ENCODE results near the gene SAMD3. TPM values are rescaled to one million over a fixed set of nuclear protein-coding genes. Genes with fewer than 3 reads are reported as not detected.
"Not testable (repeated sequence)": the region's sequence is repeated elsewhere in the genome, so short reads cannot be mapped to it uniquely, and the experiment has no call there.

SAMD3 gene
- total and polyA plus RNA-seq, 2 of the 8 experiments (the other 6 are each of a cell fraction or from before 2014, with no cell fraction given), result 1.8 to 1.9 TPM

DNA sequence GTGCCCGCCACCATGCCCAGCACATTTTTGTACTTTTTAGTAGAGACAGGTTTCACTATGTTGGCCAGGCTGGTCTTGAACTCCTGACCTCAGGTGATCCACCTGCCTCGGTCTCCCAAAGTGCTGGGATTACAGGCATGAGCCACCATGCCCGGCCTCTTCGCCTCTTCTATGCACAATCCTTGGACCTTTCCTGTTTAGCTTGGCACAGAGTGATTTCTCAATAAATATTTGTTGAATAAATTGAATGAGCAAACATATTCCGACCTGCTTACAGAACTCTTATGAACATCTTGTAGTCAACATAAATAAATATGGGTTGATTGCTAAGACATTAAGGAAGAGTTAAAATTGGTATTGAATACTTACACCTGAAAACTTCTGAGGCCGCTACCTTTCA, 7.8 kb upstream of the SAMD3 start:
- H3K4me3 ChIP-seq (ENCODE audit: extremely low read depth in 1 of 4, insufficient read depth in 2 of 4, low read depth in 3 of 4, low read length in 4 of 4), result not testable (repeated sequence)

More for the DNA sequence above, 7.8 kb upstream of the SAMD3 start:
- H3K4ac ChIP-seq (replicated peaks; ENCODE audit: insufficient read length, low read depth, low read length); H3K27ac ChIP-seq (ENCODE audit: low read depth, low read length); H3K9ac ChIP-seq (replicated peaks in 1 of 4; ENCODE audit: extremely low read depth in 1 of 4, low read depth in 3 of 4, low read length in 3 of 4); H2BK5ac ChIP-seq (ENCODE audit: low read depth, low read length); DNase-seq (ENCODE audit: low read depth in 1 of 2, low spot score in 2 of 2); H3K79me2 ChIP-seq (ENCODE audit: control insufficient read depth in 1 of 2, insufficient read depth in 2 of 2, low read length in 2 of 2); H3K36me3 ChIP-seq (ENCODE audit: control insufficient read depth in 2 of 4, insufficient read depth in 4 of 4, low read length in 3 of 4); H3K56ac ChIP-seq (replicated peaks; ENCODE audit: insufficient read length, low read depth, low read length); H2BK120ac ChIP-seq (replicated peaks; ENCODE audit: low read depth, low read length); H3K9me3 ChIP-seq (ENCODE audit: insufficient read depth in 2 of 2, low read depth in 1 of 2, low read length in 1 of 2); H4K8ac ChIP-seq (ENCODE audit: extremely low read depth, insufficient read depth, low read length); H3K4me1 ChIP-seq (replicated peaks in 1 of 4; ENCODE audit: control insufficient read depth in 3 of 4, insufficient read depth in 4 of 4, low read length in 3 of 4); H4K5ac ChIP-seq (ENCODE audit: insufficient read length, low read depth, low read length); H3K23me2 ChIP-seq (ENCODE audit: low read depth, low read length); H2BK12ac ChIP-seq (ENCODE audit: low read depth, low read length); H4K91ac ChIP-seq (replicated peaks; ENCODE audit: insufficient read length, low read length); H3K79me1 ChIP-seq (ENCODE audit: low read depth, low read length); H4K20me1 ChIP-seq (replicated peaks in 1 of 2; ENCODE audit: control insufficient read depth in 1 of 2, insufficient read depth in 2 of 2, low read length in 2 of 2); H3K23ac ChIP-seq (ENCODE audit: insufficient read length); H3K18ac ChIP-seq (ENCODE audit: extremely low read depth, low read length); H2AK5ac ChIP-seq (ENCODE audit: low read depth, low read length); H3K4me2 ChIP-seq (ENCODE audit: insufficient read depth in 1 of 2, low read depth in 2 of 2, low read length in 2 of 2); H3K27me3 ChIP-seq (replicated peaks in 1 of 4; ENCODE audit: control insufficient read depth in 3 of 4, extremely low read depth in 1 of 4, insufficient read depth in 3 of 4, low read length in 3 of 4); H3K14ac ChIP-seq (ENCODE audit: insufficient read length); POLR2A ChIA-PET (ENCODE audit: partially characterized antibody); FAIRE-seq; H2AFZ ChIP-seq (ENCODE audit: low read length); H2BK20ac ChIP-seq (ENCODE audit: low read length); H2BK15ac ChIP-seq (ENCODE audit: low read length): not testable (repeated sequence)
- CTCF ChIA-PET (ENCODE audit: partially characterized antibody), result interaction anchor here (0.8 kb wide), 2 partner anchors 20 to 34 kb away, joined by 3 read pairs; no protein-coding TSS in a partner anchor
- 95% methylated on average over 5 of the region's 6 CpGs; no CpG with 5 or more reads in 1 of the 2 experiments for whole genome bisulfite sequencing, 2 experiments (ENCODE audit: extremely low coverage in 1 of 2, insufficient coverage in 1 of 2, insufficient read length in 1 of 2, insufficient replicate concordance in 2 of 2, low coverage in 1 of 2, low lambda C conversion rate in 2 of 2, missing lambda C conversion rate in 1 of 2)

Measured in H1 (cell line).